ENCODE data around the gene POFUT2. TPM values are rescaled to one million over a fixed set of nuclear protein-coding genes. Genes with fewer than 3 reads are reported as not detected.

The POFUT2 gene
- total RNA-seq, 2 experiments from 2014 or later: 11.7 to 12.4 TPM

- H3K9me3 Mint-ChIP-seq: no peaks in the 10 kb centered on the region
- CTCF ChIA-PET: no interaction called here
- ATAC-seq: no peak
- no peak overlapping the region for H3K27ac Mint-ChIP-seq
- intact Hi-C loops (cut with micrococcal nuclease): no loop called here
- no peak for DNase-seq
- H3K4me1 Mint-ChIP-seq (ENCODE audit: low read depth): no peaks in the 10 kb centered on the region
- no peak overlapping the region for H3K4me3 Mint-ChIP-seq
- peaks cover under 1% of the 10 kb centered on the region for H3K27me3 Mint-ChIP-seq
- POLR2A ChIA-PET: no interaction called here
- no peaks in the 10 kb centered on the region for H3K36me3 Mint-ChIP-seq (ENCODE audit: low read depth)
- TF ChIP-seq, protein P1, sequence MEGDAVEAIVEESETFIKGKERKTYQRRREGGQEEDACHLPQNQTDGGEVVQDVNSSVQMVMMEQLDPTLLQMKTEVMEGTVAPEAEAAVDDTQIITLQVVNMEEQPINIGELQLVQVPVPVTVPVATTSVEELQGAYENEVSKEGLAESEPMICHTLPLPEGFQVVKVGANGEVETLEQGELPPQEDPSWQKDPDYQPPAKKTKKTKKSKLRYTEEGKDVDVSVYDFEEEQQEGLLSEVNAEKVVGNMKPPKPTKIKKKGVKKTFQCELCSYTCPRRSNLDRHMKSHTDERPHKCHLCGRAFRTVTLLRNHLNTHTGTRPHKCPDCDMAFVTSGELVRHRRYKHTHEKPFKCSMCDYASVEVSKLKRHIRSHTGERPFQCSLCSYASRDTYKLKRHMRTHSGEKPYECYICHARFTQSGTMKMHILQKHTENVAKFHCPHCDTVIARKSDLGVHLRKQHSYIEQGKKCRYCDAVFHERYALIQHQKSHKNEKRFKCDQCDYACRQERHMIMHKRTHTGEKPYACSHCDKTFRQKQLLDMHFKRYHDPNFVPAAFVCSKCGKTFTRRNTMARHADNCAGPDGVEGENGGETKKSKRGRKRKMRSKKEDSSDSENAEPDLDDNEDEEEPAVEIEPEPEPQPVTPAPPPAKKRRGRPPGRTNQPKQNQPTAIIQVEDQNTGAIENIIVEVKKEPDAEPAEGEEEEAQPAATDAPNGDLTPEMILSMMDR (IDR thresholded peaks at IDR 0.05): no peak
Observed at GRCh38 chr21:45332415-45332814, 44.7 kb upstream of the POFUT2 start.

GRCh38 chr21:45331531-45332147 lies 43.9 kb upstream of the POFUT2 start:
- DNase-seq: no peak
- Mint-ChIP-seq H3K36me3 (ENCODE audit: low read depth) (no peaks in the 10 kb centered on the region), H3K4me3 (no peak overlapping the region), H3K9me3 (no peaks in the 10 kb centered on the region), H3K27me3 (no peaks in the 10 kb centered on the region), H3K27ac (no peak overlapping the region), H3K4me1 (ENCODE audit: low read depth) (no peaks in the 10 kb centered on the region)
- CTCF ChIA-PET: no interaction called here
- no peak for ATAC-seq
- POLR2A ChIA-PET: interaction anchor here (0.6 kb wide), 1 partner anchor 844 kb away, joined by 3 read pairs; no protein-coding TSS in a partner anchor
- intact Hi-C loops (cut with micrococcal nuclease): no loop called here
- TF ChIP-seq, protein P1 (IDR thresholded peaks at IDR 0.05): no peak

GRCh38 chr21:45330851-45331261 lies 43.2 kb upstream of the POFUT2 start:
- ATAC-seq: no peak
- ChIA-PET POLR2A (interaction anchor here (0.6 kb wide), 1 partner anchor 844 kb away, joined by 3 read pairs; no protein-coding TSS in a partner anchor), CTCF (no interaction called here)
- TF ChIP-seq, protein P1 (IDR thresholded peaks at IDR 0.05): no peak
- DNase-seq: no peak
- no peaks in the 10 kb centered on the region for H3K9me3 Mint-ChIP-seq
- no peak overlapping the region for H3K4me3 Mint-ChIP-seq
- H3K27me3 Mint-ChIP-seq: no peaks in the 10 kb centered on the region
- intact Hi-C loops (cut with micrococcal nuclease): no loop called here
- H3K4me1 Mint-ChIP-seq (ENCODE audit: low read depth): no peaks in the 10 kb centered on the region
- H3K27ac Mint-ChIP-seq: no peak overlapping the region
- H3K36me3 Mint-ChIP-seq (ENCODE audit: low read depth): no peaks in the 10 kb centered on the region

DNA sequence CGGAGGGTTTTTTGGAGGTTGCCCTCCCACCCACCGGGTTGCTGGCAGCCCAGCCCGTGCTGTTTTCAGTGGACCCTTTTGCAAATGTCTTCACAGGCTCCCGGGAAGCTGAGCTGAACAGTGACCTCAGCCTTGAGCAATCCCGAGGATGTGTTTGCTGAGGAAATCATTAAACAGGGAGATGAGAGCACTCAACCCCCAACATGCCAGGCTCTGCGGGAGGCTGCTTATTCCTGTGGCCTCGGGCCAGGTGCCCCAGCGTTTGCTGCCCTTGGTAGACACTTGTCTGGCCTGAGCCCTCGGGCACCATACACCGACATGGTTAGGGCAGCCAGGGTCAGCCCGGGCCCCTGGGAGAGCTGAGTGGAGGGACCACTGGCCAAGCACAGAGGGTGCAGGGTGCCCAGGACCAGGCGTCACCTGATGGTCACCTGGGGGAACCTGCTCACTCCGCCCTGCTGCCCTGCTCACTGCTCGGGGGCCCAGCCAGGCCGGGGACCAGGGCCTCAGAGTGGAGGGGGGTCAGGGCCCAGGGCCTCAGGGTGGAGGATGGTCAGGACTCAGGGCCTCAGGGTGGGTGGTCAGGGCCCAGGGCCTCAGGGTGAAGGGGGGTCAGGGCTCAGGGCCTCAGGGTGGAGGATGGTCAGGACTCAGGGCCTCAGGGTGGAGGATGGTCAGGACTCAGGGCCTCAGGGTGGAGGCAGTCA lies 42.5 kb upstream of the POFUT2 start:
- POLR2A ChIA-PET: no interaction called here
- no peak overlapping the region for H3K4me3 Mint-ChIP-seq
- intact Hi-C loops (cut with micrococcal nuclease): no loop called here
- no peak overlapping the region for H3K27ac Mint-ChIP-seq
- ATAC-seq (no peak), DNase-seq (no peak)
- H3K36me3 Mint-ChIP-seq (ENCODE audit: low read depth): no peaks in the 10 kb centered on the region
- no peaks in the 10 kb centered on the region for H3K9me3 Mint-ChIP-seq
- H3K27me3 Mint-ChIP-seq: no peaks in the 10 kb centered on the region
- no peaks in the 10 kb centered on the region for H3K4me1 Mint-ChIP-seq (ENCODE audit: low read depth)
- TF ChIP-seq, protein P1 (IDR thresholded peaks at IDR 0.05): no peak
- CTCF ChIA-PET: no interaction called here

DNA sequence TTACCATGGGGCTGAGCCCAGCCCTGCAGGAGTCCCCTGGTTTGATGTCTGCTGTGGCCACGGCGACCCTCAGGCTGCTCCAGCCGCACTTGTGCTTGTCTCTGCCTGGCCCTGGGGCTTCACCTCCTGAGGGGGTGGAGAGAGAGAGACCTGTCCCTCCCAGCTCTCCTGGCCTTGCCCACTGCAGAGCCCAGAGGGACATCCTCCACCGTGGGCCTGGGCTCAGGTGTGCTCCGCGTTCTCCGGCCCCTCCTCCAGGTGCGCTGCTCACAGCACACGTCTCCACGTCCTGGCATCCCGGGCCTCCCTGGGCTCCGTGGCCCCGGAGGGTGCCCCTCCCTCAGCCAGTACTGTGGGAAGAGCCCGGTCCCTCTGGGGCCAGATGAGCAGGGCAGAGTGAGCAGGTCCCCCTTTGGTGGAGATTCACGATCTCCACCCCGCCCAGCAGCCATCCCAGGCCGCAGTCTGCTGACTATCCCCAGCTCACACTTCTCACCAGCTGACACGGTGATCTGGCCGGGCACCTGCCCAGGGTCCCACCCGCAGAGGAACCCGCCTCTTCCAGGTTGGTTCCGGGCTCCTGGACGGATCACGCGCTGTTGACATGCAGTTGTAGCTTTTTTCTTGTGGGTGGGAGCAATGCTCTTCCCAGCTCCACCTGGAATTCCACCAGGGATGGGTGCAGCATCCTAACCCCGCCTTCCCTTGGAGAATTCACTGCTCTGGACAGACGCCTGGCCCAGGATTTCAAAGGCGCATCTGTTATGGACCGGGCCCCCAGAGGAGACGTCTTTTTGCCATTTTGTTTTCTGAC lies 41.8 kb upstream of the POFUT2 start:
- ATAC-seq: no peak

More for the DNA sequence above, 41.8 kb upstream of the POFUT2 start:
- ChIA-PET POLR2A (no interaction called here), CTCF (no interaction called here)
- H3K4me3 Mint-ChIP-seq: no peak overlapping the region
- intact Hi-C loops (cut with micrococcal nuclease): no loop called here
- no peak overlapping the region for H3K27ac Mint-ChIP-seq
- TF ChIP-seq, protein P1 (IDR thresholded peaks at IDR 0.05): no peak
- no peak for DNase-seq
- no peaks in the 10 kb centered on the region for H3K4me1 Mint-ChIP-seq (ENCODE audit: low read depth)
- no peaks in the 10 kb centered on the region for H3K36me3 Mint-ChIP-seq (ENCODE audit: low read depth)
- H3K9me3 Mint-ChIP-seq: no peaks in the 10 kb centered on the region
- H3K27me3 Mint-ChIP-seq: no peaks in the 10 kb centered on the region
